Stimulated activated CD8-positive, alpha-beta memory T cell treated with anti-CD3 and anti-CD28 coated beads, Interleukin-2, amount 100 ng/mL, for 48 hours (primary cell): ENCODE results near the gene AKR7A2.

Experiments
- DNase-seq, 2 donors: peaks; one replicate each; pipeline ENCODE4 v3.0.0-alpha.2; 2020; ENCODE audit warnings: low read depth in 2 of 2

The AKR7A2 gene

GRCh38 chr1:19311931-19312781, at the start of gene AKR7A2, which contains the start of gene SLC66A1:
TSS of gene AKR7A2 (minus strand) at chr1:19312144. CDS start at chr1:19312124, 20 bp downstream.
TSS of gene SLC66A1 (plus strand) at chr1:19312326. CDS start at chr1:19317678, 5,352 bp downstream.
- DNase-seq: peak; percentile 88 to 92

- no peak for DNase-seq
Observed at GRCh38 chr1:19360843-19361610, 49.1 kb upstream of the AKR7A2 start.

- DNase-seq: no peak
Observed at GRCh38 chr1:19360432-19360831, 48.5 kb upstream of the AKR7A2 start.

- no peak for DNase-seq
Observed at GRCh38 chr1:19360016-19360415, 48.1 kb upstream of the AKR7A2 start.

- no peak for DNase-seq
Observed at GRCh38 chr1:19359357-19359756, 47.4 kb upstream of the AKR7A2 start.

- no peak for DNase-seq
Observed at GRCh38 chr1:19358710-19359109, 46.8 kb upstream of the AKR7A2 start.

- DNase-seq: no peak
Observed at GRCh38 chr1:19357299-19357986, 45.5 kb upstream of the AKR7A2 start.

- no peak for DNase-seq
Observed at GRCh38 chr1:19356266-19356665, 44.3 kb upstream of the AKR7A2 start.

- DNase-seq: no peak
Observed at GRCh38 chr1:19354531-19354981, 42.6 kb upstream of the AKR7A2 start.

- no peak for DNase-seq
Observed at GRCh38 chr1:19353596-19353995, 41.7 kb upstream of the AKR7A2 start.

- no peak for DNase-seq
Observed at GRCh38 chr1:19352839-19353238, 40.9 kb upstream of the AKR7A2 start.

- DNase-seq: no peak
Observed at GRCh38 chr1:19351873-19352272, 39.9 kb upstream of the AKR7A2 start.

- DNase-seq: no peak
Observed at GRCh38 chr1:19350566-19350965, 38.6 kb upstream of the AKR7A2 start.

GRCh38 chr1:19349999-19350398, 38.1 kb upstream of the AKR7A2 start:
- DNase-seq: no peak

GRCh38 chr1:19348441-19349198, 36.7 kb upstream of the AKR7A2 start:
- no peak for DNase-seq

- no peak for DNase-seq
Observed at GRCh38 chr1:19347533-19348172, 35.7 kb upstream of the AKR7A2 start.

GRCh38 chr1:19346026-19346425, 34.1 kb upstream of the AKR7A2 start:
- no peak for DNase-seq

- no peak for DNase-seq
Observed at GRCh38 chr1:19345391-19345790, 33.4 kb upstream of the AKR7A2 start.

- no peak for DNase-seq
Observed at GRCh38 chr1:19344831-19345230, 32.9 kb upstream of the AKR7A2 start.

GRCh38 chr1:19344372-19344810, 32.4 kb upstream of the AKR7A2 start:
- peak; percentile 29 to 34 for DNase-seq
